Endothelial cell of umbilical vein (primary cell): ENCODE measurements around the gene ANKH. TPM values are rescaled to one million over a fixed set of nuclear protein-coding genes. Genes with fewer than 3 reads are reported as not detected.

ENCODE experiments used
- BruUV-seq: library from RNA; stranded (reverse); fragments of 400-500 nt; replicated peaks from 2 replicates; lab custom pipeline; 2021; lab: Mats Ljungman, UMichigan
- CTCF ChIA-PET: fragments of 300-600, 350-600 bp; sonication (Branson Sonifier 250); formaldehyde crosslinking; loops from one replicate; lab custom pipeline; 2021; ENCODE audit warnings: antibody characterized with exemption, inconsistent platforms; lab: Charles Lee
- POLR2A ChIA-PET: fragments of 300-600, 350-600 bp; sonication (Branson Sonifier 250); formaldehyde crosslinking; loops from one replicate; lab custom pipeline; 2021; ENCODE audit warnings: antibody characterized with exemption, inconsistent platforms; lab: Charles Lee
- DNase-seq: peaks from one replicate; pipeline ENCODE4 v3.0.0-alpha.2; 2011; ENCODE audit warnings: low read depth, low spot score
- FAIRE-seq: peaks from 2 replicates; lab custom pipeline; 2011; peaks lifted over from hg19 to GRCh38; lab: Jason Lieb, UNC
- H2AFZ ChIP-seq: 2 replicates; pipeline ENCODE4 v1.6.0; 2012; ENCODE audit warnings: low read depth, low read length, control low read depth, inconsistent platforms
- H3K27ac ChIP-seq: 2 replicates; pipeline ENCODE4 v1.5.1; 2011; ENCODE audit warnings: low read depth, mild to moderate bottlenecking, control low read depth, low read length, moderate library complexity; ENCODE audit not compliant: insufficient read depth
- H3K27me3 ChIP-seq, 2 experiments: 2 replicates each; pipeline versions ENCODE4 v1.6.0 to v1.6.1; 2011; ENCODE audit warnings: low read length in 2 of 2, mixed read lengths in 1 of 2; ENCODE audit not compliant: control insufficient read depth in 2 of 2, insufficient read depth in 2 of 2
- H3K36me3 ChIP-seq, 2 experiments: 2 replicates in 1 of 2; 3 replicates in 1 of 2; pipeline ENCODE4 v1.5.1; 2011; ENCODE audit warnings: low read length in 2 of 2, mild to moderate bottlenecking in 1 of 2, moderate library complexity in 1 of 2; ENCODE audit not compliant: control insufficient read depth in 2 of 2, insufficient read depth in 2 of 2; ENCODE audit errors: extremely low read depth in 1 of 2
- H3K4me1 ChIP-seq: 3 replicates; pipeline ENCODE4 v1.5.1; 2011; ENCODE audit warnings: mild to moderate bottlenecking, low read length; ENCODE audit not compliant: control insufficient read depth, insufficient read depth; ENCODE audit errors: extremely low read depth
- H3K4me2 ChIP-seq: 2 replicates; pipeline ENCODE4 v1.6.1; 2011; ENCODE audit warnings: low read length, control low read depth, mixed read lengths; ENCODE audit not compliant: insufficient read depth
- H3K4me3 ChIP-seq, 3 experiments: fragments of 200-600 bp in 1 of 3; sonication (generic), shearing (Covaris generic) in 1 of 3; replicated peaks in 1 of 3; 2 replicates each; pipeline ENCODE4 v1.5.1; 2011 to 2016; ENCODE audit warnings: control low read depth in 3 of 3, low read length in 3 of 3, mild to moderate bottlenecking in 2 of 3, inconsistent platforms in 1 of 3, low read depth in 1 of 3, moderate library complexity in 1 of 3; ENCODE audit not compliant: insufficient read depth in 1 of 3
- H3K79me2 ChIP-seq: 2 replicates; pipeline ENCODE4 v1.6.0; 2012; ENCODE audit warnings: low read length, inconsistent platforms; ENCODE audit not compliant: control insufficient read depth, insufficient read depth
- H3K9ac ChIP-seq: replicated peaks from 2 replicates; pipeline ENCODE3; 2011; ENCODE audit warnings: low read length, control low read depth; ENCODE audit not compliant: insufficient read depth; ENCODE audit errors: extremely low read depth
- H3K9me1 ChIP-seq: replicated peaks from 3 replicates; pipeline ENCODE4 v1.6.0; 2011; ENCODE audit warnings: mild to moderate bottlenecking, low read length; ENCODE audit not compliant: control insufficient read depth, insufficient read depth; ENCODE audit errors: extremely low read depth
- H3K9me3 ChIP-seq: replicated peaks from 2 replicates; pipeline ENCODE4 v1.5.1; 2012; ENCODE audit warnings: low read length, inconsistent platforms; ENCODE audit not compliant: control insufficient read depth, insufficient read depth
- H4K20me1 ChIP-seq: replicated peaks from 2 replicates; pipeline ENCODE3; 2011; ENCODE audit warnings: mild to moderate bottlenecking, low read length; ENCODE audit not compliant: control insufficient read depth, insufficient read depth; ENCODE audit errors: extremely low read depth
- CTCF ChIP-seq, 2 donors: IDR thresholded peaks; 1 replicate in 1 of 2; 2 replicates in 1 of 2; pipeline ENCODE4 v1.5.1; 2011; ENCODE audit warnings: low read length in 2 of 2, mild to moderate bottlenecking in 2 of 2, moderate library complexity in 2 of 2, control low read depth in 1 of 2, inconsistent platforms in 1 of 2, low read depth in 1 of 2; ENCODE audit not compliant: insufficient read depth in 1 of 2; ENCODE audit errors: extremely low read depth in 1 of 2
- EZH2 ChIP-seq: IDR thresholded peaks from 2 replicates; pipeline ENCODE4 v1.6.1; 2012; ENCODE audit warnings: borderline replicate concordance, low read depth, mild to moderate bottlenecking, moderate library complexity, low read length, inconsistent platforms; ENCODE audit not compliant: severe bottlenecking
- FOS ChIP-seq: IDR thresholded peaks from 2 replicates; pipeline ENCODE4 v1.6.1; 2011; ENCODE audit warnings: mild to moderate bottlenecking, low read length, moderate library complexity, borderline replicate concordance; ENCODE audit not compliant: insufficient read depth
- GATA2 ChIP-seq: IDR thresholded peaks from 2 replicates; pipeline ENCODE4 v1.7.0; 2011; ENCODE audit warnings: low read depth, mild to moderate bottlenecking, moderate library complexity, mixed read lengths, low read length; ENCODE audit not compliant: insufficient read length, insufficient read depth
- JUN ChIP-seq: IDR thresholded peaks from 2 replicates; pipeline ENCODE4 v1.6.1; 2011; ENCODE audit warnings: borderline replicate concordance, low read depth; ENCODE audit not compliant: insufficient read length, insufficient read depth
- MAX ChIP-seq: IDR thresholded peaks from 2 replicates; pipeline ENCODE4 v1.6.1; 2011; ENCODE audit not compliant: insufficient read depth, insufficient read length
- MYC ChIP-seq: IDR thresholded peaks from one replicate; pipeline ENCODE4 v1.6.1; 2011; ENCODE audit warnings: mild to moderate bottlenecking, low read depth, low read length
- POLR2A ChIP-seq: IDR thresholded peaks from 2 replicates; pipeline ENCODE4 v1.6.1; 2012; ENCODE audit warnings: low read depth, mild to moderate bottlenecking, control low read depth, low read length
- POLR2AphosphoS5 ChIP-seq: IDR thresholded peaks from 2 replicates; pipeline ENCODE4 v1.6.1; 2012; ENCODE audit warnings: low read depth, mild to moderate bottlenecking, control low read depth, low read length, moderate library complexity; ENCODE audit not compliant: insufficient read depth
- dilution Hi-C: fragments of 300-500 bp; cut with MboI; formaldehyde crosslinking; loops from one replicate; pipeline ENCODE4 v1.15.0; 2019; ENCODE audit warnings: low sequenced_read_pairs; ENCODE audit not compliant: extremely low pct_ligation_motif_present
- intact Hi-C: fragments of 100-400 bp; cut with micrococcal nuclease; formaldehyde crosslinking; loops from one replicate; pipeline ENCODE4 v1.10.0; 2022
- polyA plus RNA-seq, 4 experiments: library from polyadenylated mRNA; depleted of rRNA in 3 of 4; stranded (reverse) in 3 of 4; unstranded in 1 of 4; fragments of >200 nt; gene quantifications; 2 replicates each; pipeline versions ENCODE4 v1.2.1 to v1.2.3, GENCODE V29; 2011 to 2012; ENCODE audit warnings: missing spikeins in 1 of 4
- total RNA-seq: library from RNA; stranded (reverse); gene quantifications from 2 replicates; pipeline ENCODE4 v1.2.3, GENCODE V29; 2021

The ANKH gene
- total and polyA plus RNA-seq, 2 donors (not counting 3 experiments of a cell fraction or from before 2014, with no cell fraction given) = 12.7 to 31.4 TPM

- Histone ChIP-seq H3K4me3 (no peak overlapping the region), H3K36me3 (no peaks in the 10 kb centered on the region), H3K9me3 (no peaks in the 10 kb centered on the region), H3K27ac (no peak overlapping the region), H3K79me2 (peaks cover 89% of the 10 kb centered on the region), H4K20me1 (peaks cover 3% of the 10 kb centered on the region), H2AFZ (no peak overlapping the region), H3K4me2 (no peak overlapping the region), H3K4me1 (peaks cover 9% of the 10 kb centered on the region), H3K9ac (no peak overlapping the region), H3K9me1 (no peaks in the 10 kb centered on the region), H3K27me3 (no peaks in the 10 kb centered on the region)
- FAIRE-seq (no peak), DNase-seq (no peak)
- intact Hi-C loops (no loop called here), dilution Hi-C loops (no loop called here)
- BruUV-seq = no TSS peak
- POLR2A ChIA-PET = no interaction called here
- CTCF ChIA-PET = interaction anchor here (6.4 kb wide), 1 partner anchor 13 kb away, joined by 38 read pairs; no protein-coding TSS in a partner anchor
- TF ChIP-seq POLR2AphosphoS5 (no peak), MYC (no peak), JUN (no peak), CTCF (IDR thresholded peaks at IDR 0.05; ENCODE audit: extremely low read depth in 1 of 2, insufficient read depth in 1 of 2, low read depth in 1 of 2, low read length in 2 of 2) (no peak), EZH2 (no peak), POLR2A (no peak), FOS (no peak), MAX (no peak), GATA2 (no peak)
Observed at GRCh38 chr5:14672082-14672481, 199.5 kb downstream of the ANKH start.
